GM23248 (cell line): ENCODE results near the gene CD83. TPM values are rescaled to one million over a fixed set of nuclear protein-coding genes. Genes with fewer than 3 reads are reported as not detected.
A peak's percentile ranks its signal among the peaks of the same experiment; 100 is the strongest.

Experiments used
- DNase-seq: peaks from one replicate; pipeline ENCODE4 v3.0.0-alpha.2; 2015
- H2AFZ ChIP-seq: fragments of 200-600 bp; sonication (generic); 2 replicates; pipeline ENCODE4 v1.6.1; 2016; ENCODE audit warnings: antibody characterized with exemption
- H3F3A ChIP-seq: fragments of 200-600 bp; sonication (generic); 2 replicates; pipeline ENCODE4 v1.6.1; 2016; ENCODE audit warnings: mild to moderate bottlenecking, antibody characterized with exemption, mixed run types; ENCODE audit not compliant: insufficient read depth
- H3K27ac ChIP-seq: fragments of 200-600 bp; sonication (generic); 2 replicates; pipeline ENCODE4 v1.5.1; 2016; ENCODE audit warnings: mild to moderate bottlenecking
- H3K27me3 ChIP-seq: fragments of 200-600 bp; sonication (generic); replicated peaks from 2 replicates; pipeline ENCODE4 v1.6.1; 2016; ENCODE audit warnings: mild to moderate bottlenecking; ENCODE audit not compliant: insufficient read depth
- H3K36me3 ChIP-seq: fragments of 200-600 bp; sonication (generic); 2 replicates; pipeline ENCODE4 v1.6.1; 2016; ENCODE audit warnings: low read depth, mild to moderate bottlenecking
- H3K4me1 ChIP-seq: fragments of 200-600 bp; sonication (generic); 2 replicates; pipeline ENCODE4 v1.6.1; 2016; ENCODE audit warnings: mild to moderate bottlenecking; ENCODE audit not compliant: insufficient read depth
- H3K4me2 ChIP-seq: fragments of 200-600 bp; sonication (generic); one replicate; pipeline ENCODE4 v1.6.1; 2016; ENCODE audit warnings: mild to moderate bottlenecking; ENCODE audit not compliant: unreplicated experiment
- H3K4me3 ChIP-seq: fragments of 200-600 bp; sonication (generic); 2 replicates; pipeline ENCODE4 v1.5.1; 2016; ENCODE audit warnings: mild to moderate bottlenecking
- H3K79me2 ChIP-seq: fragments of 200-600 bp; sonication (generic); 2 replicates; pipeline ENCODE4 v1.6.1; 2016; ENCODE audit warnings: mild to moderate bottlenecking; ENCODE audit not compliant: insufficient read depth
- H3K9ac ChIP-seq: fragments of 200-600 bp; sonication (generic); 2 replicates; pipeline ENCODE4 v1.6.1; 2016; ENCODE audit warnings: mild to moderate bottlenecking
- H3K9me2 ChIP-seq: fragments of 200-600 bp; sonication (generic); 2 replicates; pipeline ENCODE4 v1.6.1; 2016; ENCODE audit warnings: mixed run types, mild to moderate bottlenecking, moderate library complexity; ENCODE audit not compliant: insufficient read depth
- H3K9me3 ChIP-seq: fragments of 200-600 bp; sonication (generic); one replicate; pipeline ENCODE4 v1.6.1; 2017; ENCODE audit warnings: low read depth
- H4K20me1 ChIP-seq: fragments of 200-600 bp; sonication (generic); 2 replicates; pipeline ENCODE4 v1.6.0; 2016; ENCODE audit not compliant: insufficient read depth
- EZH2 ChIP-seq: fragments of 200-600 bp; sonication (generic); IDR thresholded peaks from 2 replicates; pipeline ENCODE4 v1.6.1; 2018; ENCODE audit warnings: antibody characterized with exemption, mild to moderate bottlenecking; ENCODE audit not compliant: insufficient read depth, poor library complexity, severe bottlenecking
- EZH2phosphoT487 ChIP-seq: fragments of 200-600 bp; sonication (generic); IDR thresholded peaks from 2 replicates; pipeline ENCODE4 v1.6.1; 2018; ENCODE audit warnings: antibody characterized with exemption, moderate library complexity, mild to moderate bottlenecking, low read depth; ENCODE audit not compliant: insufficient read depth
- WGBS, 2 experiments: methylation state at CpG; one replicate each; pipeline ENCODE4 v1.1.6; 2015 to 2017; ENCODE audit warnings: low lambda C conversion rate in 2 of 2, low coverage in 1 of 2; ENCODE audit errors: missing lambda C conversion rate in 2 of 2; 5-methylcytosine and 5-hydroxymethylcytosine counted together
- in situ Hi-C: fragments of 300-500 bp; cut with MboI; formaldehyde crosslinking; loops from 2 replicates; pipeline ENCODE4 v1.15.0; 2020
- polyA plus RNA-seq: library from polyadenylated mRNA; unstranded; fragments of >200 nt; fragmentation: Nextera tagmentation; extraction: Ambion mirVana; gene quantifications from 2 replicates; pipeline ENCODE4 v1.2.1, GENCODE V29; 2016
- total RNA-seq: library from RNA; depleted of rRNA; stranded (reverse); fragments of >200 nt; shearing (Covaris generic); gene quantifications from 2 replicates; pipeline ENCODE4 v1.2.3, GENCODE V29; 2014; rRNA removed

The CD83 gene
- 1.5 and 5.1 TPM in 2 replicates for total RNA-seq
- 1.1 and 1.2 TPM in 2 replicates for polyA plus RNA-seq

GRCh38 chr6:14117158-14118090, at the start of gene CD83:
TSS of gene CD83 (plus strand) at chr6:14117772. CDS start at chr6:14117812, 40 bp downstream.
- Histone ChIP-seq H3K4me3 (peak within 1 kb of the TSS; percentile 80), H3K9me2 (no peaks in the 10 kb centered on the region), H3K79me2 (no peaks in the 10 kb centered on the region), H3K9me3 (no peaks in the 10 kb centered on the region), H3K9ac (peak within 1 kb of the TSS; percentile 68), H3K27ac (no peak within 1 kb of the TSS), H2AFZ (peak within 1 kb of the TSS; percentile 93), H3K36me3 (no peaks in the 10 kb centered on the region), H4K20me1 (no peaks in the 10 kb centered on the region), H3K27me3 (no peaks in the 10 kb centered on the region), H3F3A (peaks cover 5% of the 10 kb centered on the region; the same call in 1 of the 2 replicates), H3K4me1 (no peaks in the 10 kb centered on the region), H3K4me2 (peak within 1 kb of the TSS; percentile 83)
- in situ Hi-C loops, result no loop called here
- TF ChIP-seq EZH2phosphoT487 (no peak), EZH2 (no peak)
- DNase-seq, result peak; percentile 69
- WGBS, 2 experiments, result 10 to 13% methylated on average over 66 to 76 of the region's 106 CpGs

- Histone ChIP-seq H3K27ac (no peak overlapping the region; the same call in 1 of the 2 replicates), H2AFZ (0 out of 2 replicates have a peak overlapping the region, but pooled peaks have one; percentile 5), H3K4me1 (peaks cover 19% of the 10 kb centered on the region), H3K9me3 (no peaks in the 10 kb centered on the region), H4K20me1 (no peaks in the 10 kb centered on the region), H3F3A (peaks cover 17% of the 10 kb centered on the region), H3K79me2 (no peaks in the 10 kb centered on the region), H3K4me2 (peak overlapping the region; percentile 49), H3K9me2 (no peaks in the 10 kb centered on the region), H3K9ac (no peak overlapping the region), H3K36me3 (no peaks in the 10 kb centered on the region), H3K27me3 (no peaks in the 10 kb centered on the region; the same call in 1 of the 2 replicates), H3K4me3 (no peak overlapping the region)
- in situ Hi-C loops, result no loop called here
- WGBS, 2 experiments, result 37 to 46% methylated on average over 5 of the region's 5 CpGs
- TF ChIP-seq EZH2phosphoT487 (no peak), EZH2 (no peak)
- peak; percentile 86 for DNase-seq
Observed at GRCh38 chr6:14068133-14068532, 49.4 kb upstream of the CD83 start.

GRCh38 chr6:14068623-14069022, 48.9 kb upstream of the CD83 start:
- no peak overlapping the region for H3K4me2 ChIP-seq
- no peaks in the 10 kb centered on the region for H3K27me3 ChIP-seq
- DNase-seq, result no peak
- H4K20me1 ChIP-seq, result no peaks in the 10 kb centered on the region
- H3K9me3 ChIP-seq, result no peaks in the 10 kb centered on the region
- in situ Hi-C loops, result no loop called here
- no peak overlapping the region for H3K9ac ChIP-seq
- H3K79me2 ChIP-seq, result no peaks in the 10 kb centered on the region
- no peaks in the 10 kb centered on the region for H3K36me3 ChIP-seq
- H3K4me3 ChIP-seq, result no peak overlapping the region
- WGBS, 2 experiments, result 92 to 96% methylated on average over 18 to 19 of the region's 19 CpGs
- no peak for TF ChIP-seq EZH2phosphoT487
- TF ChIP-seq EZH2, result no peak
- peaks cover 17% of the 10 kb centered on the region for H3F3A ChIP-seq
- H3K9me2 ChIP-seq, result no peaks in the 10 kb centered on the region
- no peak overlapping the region for H3K27ac ChIP-seq
- H3K4me1 ChIP-seq, result peaks cover 19% of the 10 kb centered on the region
- H2AFZ ChIP-seq, result no peak overlapping the region

- TF ChIP-seq EZH2, result no peak
- no peak for TF ChIP-seq EZH2phosphoT487
- Histone ChIP-seq H2AFZ (no peak overlapping the region), H3F3A (peaks cover 17% of the 10 kb centered on the region), H3K9me3 (no peaks in the 10 kb centered on the region), H4K20me1 (no peaks in the 10 kb centered on the region), H3K9me2 (no peaks in the 10 kb centered on the region), H3K4me1 (peaks cover 26% of the 10 kb centered on the region), H3K4me2 (no peak overlapping the region), H3K9ac (no peak overlapping the region), H3K27ac (no peak overlapping the region), H3K27me3 (no peaks in the 10 kb centered on the region), H3K79me2 (no peaks in the 10 kb centered on the region), H3K4me3 (no peak overlapping the region), H3K36me3 (no peaks in the 10 kb centered on the region)
- in situ Hi-C loops, result no loop called here
- no peak for DNase-seq
- WGBS, 2 experiments, result 90 to 95% methylated on average over 4 of the region's 4 CpGs
Observed at GRCh38 chr6:14070457-14070856, 47.1 kb upstream of the CD83 start.
